ENCODE data around the gene SLC6A20. TPM values are rescaled to one million over a fixed set of nuclear protein-coding genes. Genes with fewer than 3 reads are reported as not detected.

SLC6A20 gene
- total and polyA plus RNA-seq, 2 experiments from 2014 or later: 0.20 to 0.39 TPM

DNA sequence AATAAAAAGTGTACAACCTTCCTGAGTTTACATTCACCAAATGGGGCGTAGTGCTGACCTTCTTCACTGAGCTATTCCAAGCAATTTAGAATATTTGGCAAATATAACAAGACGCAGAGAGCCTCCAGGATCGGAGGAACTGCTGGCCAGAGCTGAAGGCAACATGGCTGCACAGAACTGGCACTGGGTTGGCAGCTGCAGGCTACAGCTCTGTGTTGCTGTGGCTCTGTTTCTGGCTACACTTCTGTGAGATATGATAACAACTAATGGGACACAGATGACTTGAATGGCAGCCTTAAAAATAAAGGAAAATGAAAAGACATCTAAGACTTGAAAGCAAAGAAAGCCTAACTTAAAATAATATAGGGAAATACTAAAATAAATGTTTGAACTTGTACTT is 10.8 kb upstream of the SLC6A20 start:
- Histone ChIP-seq H3K27me3 (no peaks in the 10 kb centered on the region), H3K36me3 (no peaks in the 10 kb centered on the region), H3K27ac (no peak overlapping the region), H3K4me1 (ENCODE audit: low read depth) (no peaks in the 10 kb centered on the region), H3K4me3 (no peak overlapping the region), H3K9me3 (ENCODE audit: low read depth) (no peaks in the 10 kb centered on the region)
- TF ChIP-seq, protein P1, sequence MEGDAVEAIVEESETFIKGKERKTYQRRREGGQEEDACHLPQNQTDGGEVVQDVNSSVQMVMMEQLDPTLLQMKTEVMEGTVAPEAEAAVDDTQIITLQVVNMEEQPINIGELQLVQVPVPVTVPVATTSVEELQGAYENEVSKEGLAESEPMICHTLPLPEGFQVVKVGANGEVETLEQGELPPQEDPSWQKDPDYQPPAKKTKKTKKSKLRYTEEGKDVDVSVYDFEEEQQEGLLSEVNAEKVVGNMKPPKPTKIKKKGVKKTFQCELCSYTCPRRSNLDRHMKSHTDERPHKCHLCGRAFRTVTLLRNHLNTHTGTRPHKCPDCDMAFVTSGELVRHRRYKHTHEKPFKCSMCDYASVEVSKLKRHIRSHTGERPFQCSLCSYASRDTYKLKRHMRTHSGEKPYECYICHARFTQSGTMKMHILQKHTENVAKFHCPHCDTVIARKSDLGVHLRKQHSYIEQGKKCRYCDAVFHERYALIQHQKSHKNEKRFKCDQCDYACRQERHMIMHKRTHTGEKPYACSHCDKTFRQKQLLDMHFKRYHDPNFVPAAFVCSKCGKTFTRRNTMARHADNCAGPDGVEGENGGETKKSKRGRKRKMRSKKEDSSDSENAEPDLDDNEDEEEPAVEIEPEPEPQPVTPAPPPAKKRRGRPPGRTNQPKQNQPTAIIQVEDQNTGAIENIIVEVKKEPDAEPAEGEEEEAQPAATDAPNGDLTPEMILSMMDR (IDR thresholded peaks at IDR 0.05; ENCODE audit: low read depth, low read length): no peak
- no peak for DNase-seq (ENCODE audit: low read depth in 1 of 2, low spot score in 1 of 2)

DNA sequence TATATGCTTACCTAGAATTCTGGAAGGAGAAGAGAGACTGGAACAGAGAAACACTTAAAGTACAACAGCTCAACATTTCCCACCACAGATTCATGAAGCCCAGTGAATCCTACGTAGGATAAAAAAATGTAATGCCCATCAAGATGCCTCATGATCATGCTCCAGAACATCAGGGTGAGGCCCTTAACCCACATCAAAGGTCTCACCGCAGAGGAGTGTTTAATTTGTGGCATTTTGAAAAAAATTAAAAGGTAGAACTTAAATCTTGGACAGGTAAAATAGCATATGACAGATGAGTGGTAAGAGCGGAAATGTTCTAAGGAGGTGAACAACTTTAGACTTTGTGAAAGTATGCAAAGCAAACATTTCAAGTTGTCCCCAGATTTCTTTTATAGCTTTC is 9.7 kb upstream of the SLC6A20 start:
- H3K27me3 ChIP-seq: no peaks in the 10 kb centered on the region
- TF ChIP-seq, protein P1 (IDR thresholded peaks at IDR 0.05; ENCODE audit: low read depth, low read length): no peak
- no peak for DNase-seq (ENCODE audit: low read depth in 1 of 2, low spot score in 1 of 2)
- no peaks in the 10 kb centered on the region for H3K36me3 ChIP-seq
- no peaks in the 10 kb centered on the region for H3K4me1 ChIP-seq (ENCODE audit: low read depth)
- no peak overlapping the region for H3K27ac ChIP-seq
- H3K4me3 ChIP-seq: no peak overlapping the region
- H3K9me3 ChIP-seq (ENCODE audit: low read depth): no peaks in the 10 kb centered on the region

DNA sequence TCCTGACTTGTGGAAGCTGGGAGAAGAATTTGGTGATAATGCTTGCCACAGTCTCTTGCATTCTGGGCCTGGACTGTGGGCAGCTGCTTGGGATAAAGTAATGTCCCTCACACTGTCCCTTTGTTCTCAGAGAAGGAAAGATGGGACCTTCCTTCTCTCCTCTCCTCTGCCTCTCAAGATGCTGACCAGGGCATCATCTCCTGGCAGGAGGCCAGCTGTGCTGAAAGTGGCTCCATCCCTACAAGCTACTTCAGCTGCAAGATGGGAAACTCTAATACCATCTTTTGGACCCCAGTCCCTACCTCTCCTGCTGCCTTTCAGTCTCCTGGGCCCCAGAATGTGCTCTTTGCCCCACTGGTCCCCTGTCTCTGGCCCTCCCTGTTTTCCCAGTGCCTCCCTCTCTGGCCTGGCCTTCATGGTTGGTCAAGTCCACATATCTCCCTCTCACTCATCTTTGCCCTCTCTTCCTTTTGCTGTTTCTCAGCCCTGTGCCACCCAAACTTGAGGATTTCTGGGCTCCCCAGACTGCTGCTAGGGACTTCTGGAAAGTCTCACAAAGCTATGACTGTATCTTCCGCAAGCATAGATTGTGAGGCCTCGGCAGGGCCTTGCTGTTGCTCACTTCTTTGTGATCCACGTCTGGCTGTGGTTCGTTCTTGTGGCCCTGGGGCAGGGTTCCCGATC is 7.1 kb upstream of the SLC6A20 start:
- H3K27me3 ChIP-seq: no peaks in the 10 kb centered on the region
- no peaks in the 10 kb centered on the region for H3K36me3 ChIP-seq
- H3K27ac ChIP-seq: no peak overlapping the region
- TF ChIP-seq, protein P1 (IDR thresholded peaks at IDR 0.05; ENCODE audit: low read depth, low read length): no peak
- H3K4me3 ChIP-seq: no peak overlapping the region
- no peaks in the 10 kb centered on the region for H3K9me3 ChIP-seq (ENCODE audit: low read depth)
- DNase-seq (ENCODE audit: low read depth in 1 of 2, low spot score in 1 of 2): no peak
- H3K4me1 ChIP-seq (ENCODE audit: low read depth): no peaks in the 10 kb centered on the region

DNA sequence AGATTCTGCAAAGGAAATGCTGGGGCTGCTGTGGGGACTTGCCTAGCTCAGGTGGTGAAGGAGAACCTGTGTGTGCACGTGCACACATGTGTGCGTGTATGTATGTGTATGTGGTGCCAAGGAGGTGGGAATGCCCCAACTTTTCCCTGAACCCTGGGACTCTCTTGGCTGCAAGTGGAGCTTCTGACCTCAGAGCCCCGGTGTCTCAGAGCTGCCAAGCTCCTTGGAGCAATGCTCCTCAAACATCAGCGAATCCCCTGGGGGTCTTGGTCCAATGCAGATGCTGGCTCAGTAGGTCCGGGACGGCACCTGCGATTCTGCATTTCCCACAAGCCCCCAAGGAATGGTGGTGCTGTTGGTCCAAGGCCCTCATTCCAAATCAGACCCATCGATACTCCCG is 5.8 kb upstream of the SLC6A20 start:
- TF ChIP-seq, protein P1 (IDR thresholded peaks at IDR 0.05; ENCODE audit: low read depth, low read length): no peak
- Histone ChIP-seq H3K4me1 (ENCODE audit: low read depth) (no peaks in the 10 kb centered on the region), H3K4me3 (no peak overlapping the region)

DNA sequence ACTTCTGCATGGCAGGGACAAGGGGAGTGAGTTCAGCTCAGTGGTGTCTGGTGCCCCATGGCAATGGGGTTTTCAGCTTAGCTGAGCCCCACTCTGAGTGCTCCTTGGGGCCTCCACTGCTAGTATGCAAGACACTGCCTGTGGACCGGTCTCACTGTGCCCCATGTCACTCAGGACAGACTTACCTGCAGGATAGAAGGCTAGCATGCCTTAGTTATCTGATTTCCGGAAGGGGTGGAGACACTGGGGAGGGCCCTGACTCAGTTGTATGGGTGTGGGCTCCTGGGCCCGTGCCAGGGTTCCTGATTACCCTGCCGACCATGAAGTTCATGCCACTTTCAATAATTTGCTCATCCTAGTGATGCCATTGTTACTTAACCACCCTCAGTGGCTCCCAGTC is 4.3 kb upstream of the SLC6A20 start:
- Histone ChIP-seq H3K4me3 (no peak overlapping the region), H3K27ac (no peak overlapping the region), H3K4me1 (ENCODE audit: low read depth) (no peaks in the 10 kb centered on the region), H3K27me3 (peaks cover 22% of the 10 kb centered on the region), H3K36me3 (no peaks in the 10 kb centered on the region), H3K9me3 (ENCODE audit: low read depth) (no peaks in the 10 kb centered on the region)
- DNase-seq (ENCODE audit: low read depth in 1 of 2, low spot score in 1 of 2): no peak
- TF ChIP-seq, protein P1 (IDR thresholded peaks at IDR 0.05; ENCODE audit: low read depth, low read length): no peak

More for the DNA sequence above, 5.8 kb upstream of the SLC6A20 start:
- Histone ChIP-seq H3K36me3 (no peaks in the 10 kb centered on the region), H3K27me3 (peaks cover 7% of the 10 kb centered on the region), H3K27ac (no peak overlapping the region), H3K9me3 (ENCODE audit: low read depth) (no peaks in the 10 kb centered on the region)
- no peak for DNase-seq (ENCODE audit: low read depth in 1 of 2, low spot score in 1 of 2)

Measured in cardiac muscle cell (in vitro differentiated cells and primary cell).